Activated gamma-delta T cell treated with Interleukin-2 at 50 U/mL for 16 hours (primary cell): Measurements from ENCODE around the gene RALB.
"Not testable (repeated sequence)": the region's sequence is repeated elsewhere in the genome, so short reads cannot be mapped to it uniquely, and the experiment has no call there.

Experiments used
- DNase-seq: peaks from one replicate; pipeline ENCODE4 v3.0.0-alpha.2; 2020

Gene RALB

DNA sequence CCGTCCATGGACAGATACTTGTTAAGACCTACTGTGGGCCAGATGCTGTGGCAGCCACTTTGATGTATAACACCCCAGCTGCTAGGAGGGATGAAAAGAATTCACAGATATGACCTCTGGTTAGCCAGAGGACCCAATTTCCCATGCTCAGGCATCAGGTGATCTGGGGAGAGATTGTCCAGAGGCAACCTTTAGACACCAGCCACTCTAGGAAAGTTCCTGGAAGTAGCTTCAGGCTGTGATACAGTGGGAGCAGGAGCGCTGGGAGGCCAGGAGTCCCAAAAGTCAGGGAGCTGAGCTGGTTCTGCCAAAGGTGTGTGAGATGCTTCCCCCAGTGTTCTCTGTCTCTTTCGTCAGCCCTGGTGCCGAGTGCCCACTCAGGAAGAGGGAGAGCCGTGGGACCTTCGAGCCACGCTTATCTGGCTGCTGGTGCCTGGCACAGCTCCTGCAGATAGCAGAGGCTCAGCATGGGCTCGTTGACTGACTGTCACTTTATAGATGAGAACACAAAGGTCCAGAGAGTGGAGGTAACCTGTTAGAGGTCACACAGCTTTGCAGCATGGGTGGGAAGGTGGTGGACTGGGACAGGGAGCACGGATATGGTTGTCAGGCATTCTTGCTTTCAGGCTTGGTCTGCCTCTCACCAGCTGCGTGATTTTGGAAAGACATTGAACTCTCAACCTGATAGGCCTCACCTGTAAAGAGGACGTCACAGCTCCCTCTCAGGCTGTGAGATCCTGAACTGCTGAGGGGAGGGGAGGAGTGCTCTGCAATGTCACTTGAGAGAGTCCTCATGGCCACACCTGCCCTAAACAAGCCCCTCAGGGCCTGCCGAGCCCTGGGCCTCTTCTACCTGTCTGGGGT, 7.8 kb upstream of the RALB start:
- DNase-seq, result no peak

DNA sequence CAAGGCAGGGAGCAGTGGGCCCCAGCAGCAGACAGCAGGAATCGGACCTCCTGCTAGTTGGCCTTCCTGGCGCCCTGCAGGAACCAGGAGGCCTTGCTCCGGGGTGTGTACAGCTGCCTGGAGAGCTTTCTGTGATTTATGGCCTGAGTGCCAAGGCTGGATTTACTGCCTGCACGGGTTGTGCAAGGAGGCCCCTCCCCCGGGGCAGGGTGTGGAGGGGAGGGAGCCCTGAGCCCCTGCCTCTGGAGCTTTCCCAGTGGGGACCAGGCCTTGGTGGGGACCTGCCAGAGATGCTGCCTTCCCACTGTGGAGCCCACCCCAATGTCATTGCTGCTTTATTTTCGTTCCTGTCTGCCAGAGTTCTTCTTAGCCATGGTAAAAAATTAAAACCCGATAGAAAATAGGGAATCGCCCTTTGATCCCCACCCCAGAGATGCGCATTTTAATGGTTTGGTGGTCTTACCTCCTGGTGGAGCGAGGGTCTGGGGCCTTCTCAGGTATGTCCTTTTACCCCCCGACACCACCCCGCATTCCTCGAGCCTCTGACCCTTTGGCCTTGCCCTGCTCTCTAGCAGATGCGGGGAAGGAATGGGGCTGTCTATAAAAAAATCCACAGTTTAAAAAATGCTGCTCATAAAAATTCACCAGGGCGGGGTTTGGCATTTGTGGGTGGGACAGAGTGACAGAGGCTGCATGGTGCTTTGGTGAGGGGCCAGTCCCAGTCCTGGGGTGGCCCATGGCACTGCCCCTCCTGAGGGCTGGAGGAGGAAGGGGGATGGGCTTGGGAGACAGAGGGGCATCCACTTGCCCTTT, 6.9 kb upstream of the RALB start:
- DNase-seq, result no peak

GRCh38 chr2:120246546-120247300, 5.9 kb upstream of the RALB start:
- DNase-seq, result no peak

DNA sequence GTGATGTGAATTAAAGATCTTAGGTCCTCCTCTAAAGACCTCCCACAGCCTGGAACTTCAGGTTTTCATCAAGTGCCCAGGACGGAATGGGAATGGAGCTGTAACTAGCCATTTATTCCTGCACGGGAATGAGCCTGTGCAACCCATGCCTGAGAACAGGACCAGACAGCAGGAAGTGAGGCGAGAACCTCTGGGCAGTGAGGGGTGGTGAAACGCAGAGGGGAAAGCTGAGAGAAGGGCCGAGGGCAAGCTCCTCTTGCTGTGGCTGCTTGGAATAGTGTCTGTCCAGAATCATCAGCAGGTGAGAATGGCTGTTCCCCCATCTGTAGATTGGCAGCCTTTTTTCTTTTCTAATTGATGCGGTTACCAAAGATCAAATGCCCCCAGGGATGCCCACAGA, 4.8 kb upstream of the RALB start:
- no peak for DNase-seq

DNA sequence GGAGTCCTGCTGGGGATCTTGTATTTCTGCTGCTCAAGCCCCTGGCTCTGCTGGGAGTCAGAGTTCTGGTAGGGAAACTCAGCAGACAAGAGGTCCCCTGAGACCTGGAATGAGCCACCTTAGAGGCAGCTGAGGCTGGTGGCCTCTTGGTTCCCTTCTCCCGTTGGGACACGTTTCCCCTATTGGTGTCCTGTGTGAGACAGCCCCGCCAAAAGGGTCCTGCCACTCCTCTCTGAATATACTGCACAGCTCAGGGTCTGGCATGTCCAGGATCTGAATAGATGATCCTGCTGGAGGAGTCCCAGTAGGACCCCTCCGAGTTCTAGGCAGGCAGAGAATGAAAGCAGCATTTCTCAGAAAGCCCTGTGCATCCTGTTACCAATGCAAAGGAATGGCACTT, 2.0 kb upstream of the RALB start:
- no peak for DNase-seq

- DNase-seq, result no peak
Measured at GRCh38 chr2:120251078-120251477, 1.6 kb upstream of the RALB start.

DNA sequence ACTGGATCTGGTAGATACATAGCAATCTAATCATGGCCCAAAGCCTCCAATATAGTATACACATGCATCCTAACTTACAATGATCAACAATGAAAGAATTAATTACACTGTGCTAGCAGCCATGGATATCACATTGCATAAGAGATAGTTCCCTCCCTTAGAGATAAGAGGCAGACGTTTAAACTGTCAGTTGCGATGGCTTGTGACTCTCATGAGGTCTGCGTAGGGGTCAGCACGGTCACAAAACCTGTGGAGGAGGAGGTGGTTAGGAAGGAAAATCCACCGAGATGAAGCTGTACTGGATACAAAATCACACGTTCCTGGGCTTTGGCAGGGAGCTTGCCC, 800 bp upstream of the RALB start:
- DNase-seq, result no peak

DNA sequence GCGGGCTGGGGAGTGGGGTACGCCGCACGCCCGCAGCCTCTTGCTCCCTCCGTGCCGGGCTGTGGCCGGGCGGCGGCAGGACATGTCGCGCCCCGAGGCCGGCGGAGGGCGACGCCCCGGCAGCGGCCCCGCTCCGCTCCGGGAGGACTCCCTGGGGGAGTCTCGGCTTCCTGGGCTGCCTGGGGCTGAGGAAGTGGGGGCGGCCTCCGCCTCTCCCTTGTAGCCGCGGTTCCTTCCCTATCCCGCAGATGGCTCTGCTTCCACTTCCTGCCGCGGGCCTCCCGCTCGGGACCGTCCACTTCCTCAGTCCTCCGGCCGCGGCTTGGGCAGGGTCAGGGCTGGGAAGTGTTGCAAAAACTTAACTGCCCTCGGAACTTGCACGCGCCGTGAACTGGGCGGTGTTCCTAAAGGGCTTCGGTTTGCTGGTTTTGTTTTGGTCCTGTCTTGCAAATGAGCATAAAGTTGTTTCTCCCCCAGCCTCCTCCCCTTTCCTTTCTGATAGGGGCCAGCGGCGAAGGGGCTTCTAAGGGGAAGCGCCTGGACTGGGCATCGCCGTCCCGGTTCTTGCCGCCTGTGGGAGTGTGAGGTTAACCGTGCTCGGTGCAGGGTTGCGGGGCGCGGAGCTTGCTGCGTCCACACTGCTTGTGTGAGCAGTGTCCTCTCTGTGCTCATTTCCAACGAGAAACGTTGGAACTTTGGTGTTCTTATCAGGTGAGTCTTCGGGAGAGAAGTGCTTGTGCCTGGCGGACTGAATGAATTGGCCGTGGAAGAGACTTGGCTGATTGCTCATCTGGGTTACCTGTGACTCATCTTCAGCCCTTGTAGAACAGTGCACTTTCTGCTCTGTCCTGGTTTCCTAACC, 600 bp downstream of the RALB start:
- no peak for DNase-seq

DNA sequence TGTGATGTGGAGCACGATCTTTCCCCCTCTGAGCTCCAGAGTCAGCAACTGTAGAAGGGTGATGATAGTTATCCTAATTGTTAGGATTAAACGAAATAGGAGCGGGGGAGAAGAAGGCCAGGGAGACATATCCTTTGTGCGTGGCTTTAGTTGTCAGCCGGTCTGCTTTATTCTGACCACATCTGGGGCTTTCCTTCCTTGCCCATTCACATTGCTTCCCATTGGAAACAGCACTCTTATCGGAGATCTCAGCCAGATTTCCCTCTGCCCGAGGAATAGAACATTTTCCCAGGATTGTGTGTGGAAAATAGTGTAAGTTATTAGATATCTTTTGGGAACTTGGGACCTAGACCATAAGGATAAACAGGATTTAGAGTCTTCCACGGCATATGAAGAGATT, 1.5 kb downstream of the RALB start:
- no peak for DNase-seq

- no peak for DNase-seq
Measured at GRCh38 chr2:120255071-120255470, 2.4 kb downstream of the RALB start.

DNA sequence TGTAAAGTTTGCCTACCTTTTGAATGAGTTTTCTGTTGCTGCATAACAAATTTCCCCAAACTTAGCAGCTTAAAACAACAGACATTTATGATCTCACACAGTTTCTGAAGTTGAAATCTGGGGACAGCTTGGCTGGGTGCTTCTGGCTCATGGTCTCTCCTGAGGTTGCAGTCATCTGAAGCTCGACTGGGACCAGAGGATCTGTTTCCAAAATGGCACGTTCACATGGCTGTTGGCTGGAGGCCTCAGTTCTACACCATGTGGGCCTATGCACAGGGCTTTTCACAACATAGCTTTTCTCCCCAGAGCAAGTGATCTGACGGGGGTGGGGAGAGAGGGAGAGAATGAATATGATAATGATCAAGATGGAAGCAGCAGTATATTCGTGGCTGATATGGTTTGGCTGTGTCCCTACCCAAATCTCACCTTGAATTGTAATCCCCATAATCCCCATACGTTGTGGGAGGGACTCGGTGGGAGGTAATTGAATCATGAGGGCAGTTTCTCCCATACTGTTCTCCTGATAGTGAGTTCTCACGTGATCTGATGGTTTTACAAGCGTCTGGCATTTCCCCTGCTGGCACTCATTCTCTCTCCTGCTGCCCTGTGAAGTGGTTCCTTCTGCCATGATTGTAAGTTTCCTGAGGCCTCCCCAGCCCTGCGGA, 3.5 kb downstream of the RALB start:
- DNase-seq, result no peak

GRCh38 chr2:120256651-120257000, 4.0 kb downstream of the RALB start:
- DNase-seq, result no peak

DNA sequence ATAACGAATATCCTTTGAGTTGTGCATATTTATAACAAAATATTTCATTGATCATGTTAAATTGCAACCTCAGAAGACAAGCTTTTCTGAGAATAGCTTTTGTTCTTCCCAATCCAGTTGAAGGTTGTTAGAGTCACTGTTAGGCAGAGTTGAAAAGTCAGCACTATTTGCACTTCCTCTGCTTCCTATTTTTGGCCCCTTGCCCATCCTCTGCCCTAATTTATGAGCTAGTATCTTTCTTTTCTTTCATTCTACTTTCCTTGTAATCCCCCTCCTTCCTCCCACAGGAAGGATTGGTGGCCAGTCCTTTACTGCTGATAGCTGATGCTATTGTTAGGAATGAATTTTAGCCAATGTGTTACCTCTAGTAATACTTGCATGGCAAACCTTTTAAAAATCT, 4.9 kb downstream of the RALB start:
- DNase-seq, result no peak

- no peak for DNase-seq
Measured at GRCh38 chr2:120258196-120258595, 5.5 kb downstream of the RALB start.

DNA sequence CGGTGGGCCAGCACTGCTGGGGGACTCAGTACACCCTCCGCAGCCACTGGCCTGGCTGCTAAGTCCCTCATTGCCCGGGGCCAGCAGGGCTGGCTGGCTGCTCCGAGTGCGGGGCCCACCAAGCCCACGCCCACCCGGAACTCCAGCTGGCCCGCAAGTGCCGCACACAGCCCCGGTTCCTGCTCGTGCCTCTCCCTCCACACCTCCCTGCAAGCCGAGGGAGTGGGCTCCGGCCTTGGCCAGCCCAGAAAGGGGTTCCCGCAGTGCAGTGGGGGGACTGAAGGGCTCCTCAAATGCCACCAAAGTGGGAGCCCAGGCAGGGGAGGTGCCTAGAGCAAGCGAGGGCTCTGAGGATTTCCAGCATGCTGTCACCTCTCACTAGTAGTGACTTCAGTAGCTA, 7.3 kb downstream of the RALB start:
- DNase-seq, result not testable (repeated sequence)

DNA sequence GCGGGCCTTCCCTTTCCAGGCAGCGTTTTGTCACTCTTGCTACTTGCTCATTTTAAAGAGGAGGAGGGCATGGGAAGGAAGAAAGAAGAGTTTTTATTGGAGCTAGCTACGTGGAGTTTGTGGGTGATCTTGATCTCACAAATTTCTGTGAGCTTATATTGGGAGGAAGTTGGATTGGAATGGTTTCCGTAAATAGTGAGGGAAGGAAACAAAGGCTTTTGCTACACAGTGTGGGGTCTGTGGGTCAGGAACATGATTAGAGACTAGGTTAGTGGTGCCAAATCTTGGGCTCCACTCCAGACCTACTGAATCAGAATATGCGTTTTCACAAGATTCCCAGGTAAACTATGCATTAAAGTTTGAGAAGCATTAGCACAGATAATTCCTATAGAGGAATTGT, 8.1 kb downstream of the RALB start:
- no peak for DNase-seq

- no peak for DNase-seq
Measured at GRCh38 chr2:120261387-120262006, 8.8 kb downstream of the RALB start.

GRCh38 chr2:120262150-120262549, 9.5 kb downstream of the RALB start:
- no peak for DNase-seq

- DNase-seq, result no peak
Measured at GRCh38 chr2:120262761-120263428, 10.2 kb downstream of the RALB start.

DNA sequence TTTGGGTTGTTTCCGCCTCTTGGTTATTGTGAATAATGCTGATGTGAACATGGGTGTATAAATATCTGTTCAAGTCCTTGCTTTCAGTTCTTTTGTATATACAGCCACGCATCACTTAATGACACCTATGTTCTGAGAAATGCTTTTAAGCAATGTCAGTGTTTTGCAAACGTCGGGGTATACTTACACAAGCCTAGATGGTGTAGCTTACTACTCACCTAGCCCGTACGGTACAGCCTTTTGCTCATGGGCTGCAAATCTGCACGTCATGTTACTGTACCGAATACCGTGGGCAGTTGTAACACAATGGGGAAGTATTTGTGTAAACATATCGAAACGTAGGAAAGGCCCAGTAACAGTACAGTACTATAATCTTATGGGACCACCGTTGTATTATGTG, 12.4 kb downstream of the RALB start:
- no peak for DNase-seq

DNA sequence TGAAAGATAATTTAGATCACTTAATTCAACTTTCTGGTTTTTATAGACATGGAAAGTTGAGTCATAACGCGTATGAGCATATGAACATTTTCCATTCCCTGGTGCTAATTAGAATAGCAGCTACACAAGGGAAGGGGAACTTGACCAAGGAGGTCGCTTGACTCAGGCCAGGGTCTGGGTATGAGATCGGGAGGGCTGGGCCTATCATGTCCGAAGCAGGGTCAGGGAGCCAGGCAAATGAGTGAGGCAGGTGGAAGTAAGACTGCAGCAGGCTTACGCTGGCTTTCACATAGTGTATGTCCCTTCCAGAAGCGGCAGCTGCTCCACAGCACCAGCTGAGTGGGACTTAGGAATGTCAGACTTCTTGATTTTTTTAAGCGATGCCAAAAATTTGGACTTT, 14.7 kb downstream of the RALB start:
- DNase-seq, result no peak
